Caco-2 (cell line): ENCODE results near the gene ZNF582. TPM values are rescaled to one million over a fixed set of nuclear protein-coding genes. Genes with fewer than 3 reads are reported as not detected.

ENCODE experiments used
- BruUV-seq: library from RNA; stranded (reverse); fragments of 400-500 nt; replicated peaks from 2 replicates; lab custom pipeline; 2021; lab: Mats Ljungman, UMichigan
- CTCF ChIA-PET: fragments of 300-600 bp; sonication (Branson Sonifier 250); formaldehyde crosslinking; loops from one replicate; lab custom pipeline; 2022; ENCODE audit warnings: antibody characterized with exemption; lab: Charles Lee
- POLR2A ChIA-PET: fragments of 300-600 bp; sonication (Branson Sonifier 250); formaldehyde crosslinking; loops from one replicate; lab custom pipeline; 2022; ENCODE audit warnings: antibody characterized with exemption; lab: Charles Lee
- DNase-seq, 2 experiments: peaks; one replicate each; pipeline versions ENCODE4 v3.0.0 to v3.0.0-alpha.2; 2020 to 2022
- H3K27me3 ChIP-seq: replicated peaks from 2 replicates; pipeline ENCODE4 v1.6.0; 2011; ENCODE audit warnings: low read length; ENCODE audit not compliant: control insufficient read depth, insufficient read depth
- H3K36me3 ChIP-seq: 2 replicates; pipeline ENCODE4 v1.5.1; 2011; ENCODE audit warnings: low read length; ENCODE audit not compliant: control insufficient read depth, insufficient read depth
- H3K4me1 ChIP-seq: fragments of 250-450 bp; sonication (Bioruptor Pico); 2 replicates; pipeline ENCODE4 v1.5.1; 2020; ENCODE audit warnings: mild to moderate bottlenecking
- H3K4me3 ChIP-seq: 2 replicates; pipeline ENCODE4 v1.5.1; 2011; ENCODE audit warnings: low read depth, mild to moderate bottlenecking, control low read depth, low read length
- H3K9me3 ChIP-seq: fragments of 250-450 bp; sonication (Bioruptor Pico); 2 replicates; pipeline ENCODE4 v1.5.1; 2020; ENCODE audit warnings: mild to moderate bottlenecking, moderate library complexity
- H3K27ac Mint-ChIP-seq: one replicate; pipeline ENCODE4 v1.8.0; 2022; ENCODE audit warnings: mixed read lengths; ENCODE audit not compliant: unreplicated experiment
- H3K27me3 Mint-ChIP-seq: one replicate; pipeline ENCODE4 v1.8.0; 2022; ENCODE audit warnings: mixed read lengths; ENCODE audit not compliant: insufficient read depth, unreplicated experiment
- H3K36me3 Mint-ChIP-seq: one replicate; pipeline ENCODE4 v1.8.0; 2022; ENCODE audit warnings: mild to moderate bottlenecking, mixed read lengths; ENCODE audit not compliant: insufficient read depth, unreplicated experiment
- H3K4me1 Mint-ChIP-seq: one replicate; pipeline ENCODE4 v1.8.0; 2022; ENCODE audit warnings: low read depth, mixed read lengths; ENCODE audit not compliant: unreplicated experiment
- H3K4me3 Mint-ChIP-seq: one replicate; pipeline ENCODE4 v1.8.0; 2022; ENCODE audit warnings: mild to moderate bottlenecking, moderate library complexity, mixed read lengths; ENCODE audit not compliant: unreplicated experiment
- H3K9me3 Mint-ChIP-seq: one replicate; pipeline ENCODE4 v1.8.0; 2022; ENCODE audit warnings: mixed read lengths; ENCODE audit not compliant: unreplicated experiment
- CTCF ChIP-seq, 2 experiments: fragments of 200-600 bp in 1 of 2; IDR thresholded peaks; 1 replicate in 1 of 2; 2 replicates in 1 of 2; pipeline versions ENCODE4 v1.5.1 to v1.8.0; 2011 to 2022; ENCODE audit warnings: antibody characterized with exemption in 1 of 2, control low read depth in 1 of 2, inconsistent platforms in 1 of 2, low read depth in 1 of 2, low read length in 1 of 2, mild to moderate bottlenecking in 1 of 2, moderate library complexity in 1 of 2; ENCODE audit not compliant: insufficient read depth in 1 of 2, severe bottlenecking in 1 of 2, unreplicated experiment in 1 of 2
- intact Hi-C: fragments of 100-400 bp; cut with micrococcal nuclease; formaldehyde crosslinking; loops from one replicate; pipeline ENCODE4 v1.10.0; 2022; ENCODE audit not compliant: unreplicated experiment
- total RNA-seq: library from RNA; stranded (reverse); gene quantifications from 2 replicates; pipeline ENCODE4 v1.2.3, GENCODE V29; 2022

Gene ZNF582
- total RNA-seq, 1 experiment from 2014 or later = not detected

GRCh38 chr19:56351208-56351607 lies 42.1 kb downstream of the ZNF582 start:
- Mint-ChIP-seq H3K27ac (no peak overlapping the region), H3K36me3 (peaks cover 5% of the 10 kb centered on the region), H3K9me3 (peaks cover 30% of the 10 kb centered on the region), H3K27me3 (no peaks in the 10 kb centered on the region), H3K4me1 (no peaks in the 10 kb centered on the region), H3K4me3 (no peak overlapping the region)
- ChIA-PET CTCF (no interaction called here), POLR2A (no interaction called here)
- no peak for TF ChIP-seq CTCF (IDR thresholded peaks at IDR 0.05; ENCODE audit: insufficient read depth in 1 of 2, low read depth in 1 of 2, low read length in 1 of 2, severe bottlenecking in 1 of 2, unreplicated experiment in 1 of 2)
- no peak for DNase-seq
- Histone ChIP-seq H3K27me3 (no peaks in the 10 kb centered on the region), H3K4me1 (peaks cover 4% of the 10 kb centered on the region; the same call in 1 of the 2 replicates), H3K4me3 (no peak overlapping the region), H3K9me3 (no peaks in the 10 kb centered on the region), H3K36me3 (no peaks in the 10 kb centered on the region)
- intact Hi-C loops = loop anchor here (5.0 kb wide), 1 partner anchor 99 kb away; no protein-coding TSS in a partner anchor
- no TSS peak for BruUV-seq

- Mint-ChIP-seq H3K27me3 (no peaks in the 10 kb centered on the region), H3K4me3 (no peak overlapping the region), H3K27ac (no peak overlapping the region), H3K9me3 (peaks cover 32% of the 10 kb centered on the region), H3K36me3 (peaks cover 5% of the 10 kb centered on the region), H3K4me1 (no peaks in the 10 kb centered on the region)
- peak; percentile 71 to 74 for TF ChIP-seq CTCF (IDR thresholded peaks at IDR 0.05; ENCODE audit: insufficient read depth in 1 of 2, low read depth in 1 of 2, low read length in 1 of 2, severe bottlenecking in 1 of 2, unreplicated experiment in 1 of 2)
- ChIA-PET POLR2A (no interaction called here), CTCF (no interaction called here)
- Histone ChIP-seq H3K9me3 (no peaks in the 10 kb centered on the region; the same call in 1 of the 2 replicates), H3K27me3 (no peaks in the 10 kb centered on the region), H3K36me3 (no peaks in the 10 kb centered on the region), H3K4me1 (peaks cover under 1% of the 10 kb centered on the region; the same call in 1 of the 2 replicates), H3K4me3 (no peak overlapping the region)
- intact Hi-C loops = loop anchor here (5.0 kb wide), 1 partner anchor 98 kb away; no protein-coding TSS in a partner anchor
- DNase-seq = peak; percentile 45 to 46
- no TSS peak for BruUV-seq
Observed at GRCh38 chr19:56350416-56351045, 42.8 kb downstream of the ZNF582 start.

GRCh38 chr19:56348289-56348877 lies 45.0 kb downstream of the ZNF582 start:
- Histone ChIP-seq H3K9me3 (no peaks in the 10 kb centered on the region; the same call in none of the 2 replicates), H3K36me3 (no peaks in the 10 kb centered on the region), H3K27me3 (no peaks in the 10 kb centered on the region), H3K4me3 (no peak overlapping the region), H3K4me1 (no peaks in the 10 kb centered on the region)
- intact Hi-C loops = no loop called here
- Mint-ChIP-seq H3K27me3 (no peaks in the 10 kb centered on the region), H3K27ac (no peak overlapping the region), H3K4me3 (no peak overlapping the region), H3K9me3 (peaks cover 33% of the 10 kb centered on the region), H3K36me3 (peaks cover 5% of the 10 kb centered on the region), H3K4me1 (no peaks in the 10 kb centered on the region)
- peak in 1 of 2 experiments; percentile 5 for DNase-seq
- CTCF ChIA-PET = interaction anchor here (2.1 kb wide), 1 partner anchor 15 kb away, joined by 10 read pairs; no protein-coding TSS in a partner anchor
- peak in 1 of 2 experiments; percentile 27 for TF ChIP-seq CTCF (IDR thresholded peaks at IDR 0.05; ENCODE audit: insufficient read depth in 1 of 2, low read depth in 1 of 2, low read length in 1 of 2, severe bottlenecking in 1 of 2, unreplicated experiment in 1 of 2)
- POLR2A ChIA-PET = no interaction called here
- BruUV-seq = no TSS peak
